DND-41 (cell line): Measurements from ENCODE around the gene CPEB4.

Experiments used
- ATAC-seq: fragments of 200-7000 bp; cut with Tn5 transposase; 3 replicates; pipeline ENCODE4 v1.9.1; 2021; ENCODE audit warnings: low read depth; ENCODE audit not compliant: insufficient read depth
- DNase-seq: peaks from one replicate; pipeline ENCODE4 v3.0.0-alpha.2; 2020
- H2AFZ ChIP-seq: 2 replicates; pipeline ENCODE4 v1.6.0; 2012; ENCODE audit warnings: low read depth, low read length
- H3K27ac ChIP-seq: 2 replicates; pipeline ENCODE4 v1.5.1; 2012; ENCODE audit warnings: low read length, inconsistent platforms
- H3K27me3 ChIP-seq: fragments of 200-600 bp; sonication (generic); 2 replicates; pipeline ENCODE4 v1.6.0; 2012; ENCODE audit warnings: low read length, mild to moderate bottlenecking, inconsistent platforms; ENCODE audit not compliant: insufficient read depth, poor library complexity
- H3K36me3 ChIP-seq: 2 replicates; pipeline ENCODE4 v1.5.1; 2012; ENCODE audit warnings: low read length, inconsistent platforms; ENCODE audit not compliant: insufficient read depth
- H3K4me1 ChIP-seq: 2 replicates; pipeline ENCODE4 v1.5.1; 2012; ENCODE audit warnings: mild to moderate bottlenecking, low read length; ENCODE audit not compliant: insufficient read depth
- H3K4me2 ChIP-seq: 2 replicates; pipeline ENCODE4 v1.6.0; 2012; ENCODE audit warnings: mild to moderate bottlenecking, moderate library complexity, low read length, inconsistent platforms; ENCODE audit not compliant: insufficient read depth
- H3K4me3 ChIP-seq, 2 experiments: fragments of 200-600 bp in 1 of 2; shearing (Covaris generic) in 1 of 2; 2 replicates each; pipeline ENCODE4 v1.5.1; 2012 to 2016; ENCODE audit warnings: inconsistent platforms in 2 of 2, low read length in 2 of 2, mild to moderate bottlenecking in 2 of 2, low read depth in 1 of 2, moderate library complexity in 1 of 2
- H3K79me2 ChIP-seq: 2 replicates; pipeline ENCODE4 v1.6.0; 2012; ENCODE audit warnings: low read length, inconsistent platforms; ENCODE audit not compliant: insufficient read depth
- H3K9ac ChIP-seq: 2 replicates; pipeline ENCODE4 v1.6.0; 2012; ENCODE audit warnings: low read depth, mild to moderate bottlenecking, inconsistent platforms, low read length, moderate library complexity
- H3K9me3 ChIP-seq: 2 replicates; pipeline ENCODE4 v1.5.1; 2012; ENCODE audit warnings: low read length, moderate library complexity, mild to moderate bottlenecking, inconsistent platforms; ENCODE audit not compliant: insufficient read depth, severe bottlenecking
- H4K20me1 ChIP-seq: 2 replicates; pipeline ENCODE4 v1.6.0; 2012; ENCODE audit warnings: low read length; ENCODE audit not compliant: insufficient read depth
- CTCF ChIP-seq: IDR thresholded peaks from 2 replicates; pipeline ENCODE4 v1.5.1; 2012; ENCODE audit warnings: borderline replicate concordance, low read length, moderate library complexity, mild to moderate bottlenecking; ENCODE audit not compliant: poor library complexity, severe bottlenecking; ENCODE audit errors: extremely low read depth
- EZH2 ChIP-seq: IDR thresholded peaks from 3 replicates; pipeline ENCODE4 v1.6.1; 2012; ENCODE audit warnings: borderline replicate concordance, low read depth, mild to moderate bottlenecking, moderate library complexity, low read length, inconsistent platforms; ENCODE audit not compliant: severe bottlenecking

Gene CPEB4

GRCh38 chr5:173920866-173921555, 32.9 kb downstream of the CPEB4 start:
- Histone ChIP-seq H3K4me3 (no peak overlapping the region), H3K79me2 (no peaks in the 10 kb centered on the region), H3K4me1 (peaks cover 15% of the 10 kb centered on the region), H4K20me1 (no peaks in the 10 kb centered on the region), H3K4me2 (no peak overlapping the region), H3K27ac (no peak overlapping the region), H3K27me3 (no peaks in the 10 kb centered on the region), H3K36me3 (no peaks in the 10 kb centered on the region), H3K9me3 (no peaks in the 10 kb centered on the region), H3K9ac (no peak overlapping the region), H2AFZ (no peak overlapping the region)
- no peak for DNase-seq
- no peak for ATAC-seq
- no peak for TF ChIP-seq CTCF
- TF ChIP-seq EZH2, result no peak

- ATAC-seq, result no peak
- H3K79me2 ChIP-seq, result no peaks in the 10 kb centered on the region
Measured at GRCh38 chr5:173922527-173922926, 34.4 kb downstream of the CPEB4 start.

GRCh38 chr5:173923218-173924095, 35.3 kb downstream of the CPEB4 start:
- Histone ChIP-seq H3K4me3 (no peak overlapping the region), H3K27ac (no peak overlapping the region), H2AFZ (no peak overlapping the region), H3K4me2 (no peak overlapping the region), H3K9ac (no peak overlapping the region), H3K4me1 (peaks cover 7% of the 10 kb centered on the region), H3K9me3 (no peaks in the 10 kb centered on the region), H3K36me3 (no peaks in the 10 kb centered on the region), H4K20me1 (no peaks in the 10 kb centered on the region), H3K27me3 (no peaks in the 10 kb centered on the region), H3K79me2 (no peaks in the 10 kb centered on the region)
- no peak for ATAC-seq
- TF ChIP-seq CTCF, result no peak
- no peak for TF ChIP-seq EZH2
- DNase-seq, result no peak

More at GRCh38 chr5:173922527-173922926, 34.4 kb downstream of the CPEB4 start:
- DNase-seq, result no peak
- Histone ChIP-seq H3K4me1 (peaks cover 10% of the 10 kb centered on the region), H3K9ac (no peak overlapping the region), H3K27ac (no peak overlapping the region), H3K9me3 (no peaks in the 10 kb centered on the region), H3K4me2 (no peak overlapping the region), H3K27me3 (no peaks in the 10 kb centered on the region), H2AFZ (no peak overlapping the region), H4K20me1 (no peaks in the 10 kb centered on the region), H3K4me3 (no peak overlapping the region), H3K36me3 (no peaks in the 10 kb centered on the region)
- TF ChIP-seq EZH2 (no peak), CTCF (no peak)
